Measurements from ENCODE around the gene ESRRA. TPM values are rescaled to one million over a fixed set of nuclear protein-coding genes. Genes with fewer than 3 reads are reported as not detected.

Gene ESRRA
- total RNA-seq, 1 experiment from 2014 or later, result 111 TPM

GRCh38 chr11:64358536-64358906 is 53.2 kb downstream of the ESRRA start:
- no peaks in the 10 kb centered on the region for H3K27me3 ChIP-seq (ENCODE audit: low read length)
- peak overlapping the region; percentile 92 for H3K4me3 ChIP-seq (ENCODE audit: low read length)
- ATAC-seq (peak; percentile 6), DNase-seq (no peak)
- peak overlapping the region; percentile 85 for H3K9ac ChIP-seq (ENCODE audit: low read length)
- no peaks in the 10 kb centered on the region for H3F3A ChIP-seq (ENCODE audit: low read length, unreplicated experiment)
- H2AFZ ChIP-seq (ENCODE audit: low read length), result peak overlapping the region; percentile 69
- H3K36me3 ChIP-seq (ENCODE audit: low read depth, low read length), result peaks cover 19% of the 10 kb centered on the region
- H4K20me1 ChIP-seq (ENCODE audit: low read length), result peaks cover 11% of the 10 kb centered on the region; the same call in 1 of the 2 replicates
- no peaks in the 10 kb centered on the region for H3K9me2 ChIP-seq (replicated peaks; ENCODE audit: low read length)
- H3K9me3 ChIP-seq (ENCODE audit: low read length), result no peaks in the 10 kb centered on the region
- H3K4me2 ChIP-seq (ENCODE audit: low read length), result peak overlapping the region; percentile 96
- intact Hi-C loops (cut with micrococcal nuclease), result loop anchor here (5.0 kb wide), 2 partner anchors 89 to 294 kb away; no protein-coding TSS in a partner anchor
- peaks cover 36% of the 10 kb centered on the region for H3K4me1 ChIP-seq (ENCODE audit: insufficient read depth, low read length)
- no peak for TF ChIP-seq CTCF (conservative IDR thresholded peaks at IDR 0.05; ENCODE audit: low read depth, low read length)
- no peak for TF ChIP-seq EZH2phosphoT487 (IDR thresholded peaks at IDR 0.05; ENCODE audit: borderline replicate concordance, low read length)
- no peak for TF ChIP-seq EZH2 (IDR thresholded peaks at IDR 0.05; ENCODE audit: low read length, unreplicated experiment)
- ChIA-PET CTCF (interaction anchor here (1.6 to 4.5 kb wide), 2 partner anchors 41 to 91 kb away, joined by 5 to 106 read pairs; partner anchors contain the start of genes PRDX5 and TRMT112), POLR2A (ENCODE audit: unreplicated experiment) (interaction anchor here (0.5 kb wide), 1 partner anchor 87 kb away, joined by 10 read pairs; no protein-coding TSS in a partner anchor)
- peaks cover 28% of the 10 kb centered on the region for H3K79me2 ChIP-seq (ENCODE audit: low read length)
- TSS peak; percentile 87 for BruUV-seq (replicated peaks)
- H3K27ac ChIP-seq (ENCODE audit: low read length), result peak overlapping the region; percentile 40

GRCh38 chr11:64358907-64359711 is 53.8 kb downstream of the ESRRA start, which contains the start of gene RPS6KA4:
RPS6KA4 (plus strand) TSS chr11:64359162; CDS start chr11:64359236, 74 bp downstream.
- Histone ChIP-seq H3K9me3 (ENCODE audit: low read length) (no peaks in the 10 kb centered on the region), H3K4me3 (ENCODE audit: low read length) (peak within 1 kb of the TSS; percentile 92), H3K27ac (ENCODE audit: low read length) (peak within 1 kb of the TSS; percentile 40), H2AFZ (ENCODE audit: low read length) (peak within 1 kb of the TSS; percentile 88), H3K4me2 (ENCODE audit: low read length) (peak within 1 kb of the TSS; percentile 96), H3K79me2 (ENCODE audit: low read length) (peaks cover 28% of the 10 kb centered on the region), H3F3A (ENCODE audit: low read length, unreplicated experiment) (no peaks in the 10 kb centered on the region), H3K36me3 (ENCODE audit: low read depth, low read length) (peaks cover 25% of the 10 kb centered on the region), H3K9me2 (replicated peaks; ENCODE audit: low read length) (no peaks in the 10 kb centered on the region), H3K9ac (ENCODE audit: low read length) (peak within 1 kb of the TSS; percentile 85), H3K27me3 (ENCODE audit: low read length) (no peaks in the 10 kb centered on the region), H4K20me1 (ENCODE audit: low read length) (peaks cover 11% of the 10 kb centered on the region; the same call in 1 of the 2 replicates), H3K4me1 (ENCODE audit: insufficient read depth, low read length) (peaks cover 36% of the 10 kb centered on the region)
- ChIA-PET POLR2A (ENCODE audit: unreplicated experiment) (no interaction called here), CTCF (interaction anchor here (1.6 to 4.5 kb wide), 2 partner anchors 42 to 90 kb away, joined by 5 to 106 read pairs; partner anchors contain the start of genes PRDX5 and TRMT112)
- TSS peak; percentile 30 for BruUV-seq (replicated peaks)
- DNase-seq (peak; percentile 82), ATAC-seq (peak; percentile 69)
- intact Hi-C loops (cut with micrococcal nuclease), result loop anchor here (5.0 kb wide), 2 partner anchors 88 to 293 kb away; no protein-coding TSS in a partner anchor
- TF ChIP-seq EZH2phosphoT487 (IDR thresholded peaks at IDR 0.05; ENCODE audit: borderline replicate concordance, low read length), result no peak
- no peak; the same call in 1 of the 2 replicates for TF ChIP-seq CTCF (conservative IDR thresholded peaks at IDR 0.05; ENCODE audit: low read depth, low read length)
- TF ChIP-seq EZH2 (IDR thresholded peaks at IDR 0.05; ENCODE audit: low read length, unreplicated experiment), result no peak
